Muscle of back (tissue), 11 donors: ENCODE measurements around the gene FBXW8. TPM values are rescaled to one million over a fixed set of nuclear protein-coding genes. Genes with fewer than 3 reads are reported as not detected.

Experiments
- DNase-seq, 3 donors: peaks; one replicate each; pipeline versions ENCODE4 v3.0.0 to v3.0.0-alpha.2; 2013
- polyA plus RNA-seq, 10 donors: library from polyadenylated mRNA; unstranded; fragments of 120-200 nt; gene quantifications; one replicate each; pipeline ENCODE4 v1.2.1, GENCODE V29; 2013; ENCODE audit not compliant: insufficient read length in 10 of 10

Gene FBXW8
- polyA plus RNA-seq, 10 donors, result 10.4 to 16.9 (median 14.1) TPM

GRCh38 chr12:116882742-116883141 is 28.0 kb upstream of the FBXW8 start:
- peak in 2 of 3 donors; percentile 53 to 65 for DNase-seq

- DNase-seq, result no peak
Observed at GRCh38 chr12:116884871-116885270, 25.9 kb upstream of the FBXW8 start.

GRCh38 chr12:116885491-116885890 is 25.3 kb upstream of the FBXW8 start:
- peak in 1 of 3 donors; percentile 23 for DNase-seq

- peak in 1 of 3 donors; percentile 17 for DNase-seq
Observed at GRCh38 chr12:116887244-116887643, 23.5 kb upstream of the FBXW8 start.

- DNase-seq, result no peak
Observed at GRCh38 chr12:116887897-116888296, 22.9 kb upstream of the FBXW8 start.

- DNase-seq, result no peak
Observed at GRCh38 chr12:116890330-116890729, 20.4 kb upstream of the FBXW8 start.

GRCh38 chr12:116891019-116891418 is 19.7 kb upstream of the FBXW8 start:
- DNase-seq, result no peak

- DNase-seq, result no peak
Observed at GRCh38 chr12:116892349-116893140, 18.2 kb upstream of the FBXW8 start.

GRCh38 chr12:116894913-116895312 is 15.8 kb upstream of the FBXW8 start:
- DNase-seq, result no peak

- no peak for DNase-seq
Observed at GRCh38 chr12:116896411-116896924, 14.3 kb upstream of the FBXW8 start.

GRCh38 chr12:116897476-116897875 is 13.3 kb upstream of the FBXW8 start:
- no peak for DNase-seq

GRCh38 chr12:116898669-116899068 is 12.1 kb upstream of the FBXW8 start:
- DNase-seq, result no peak

GRCh38 chr12:116901612-116902011 is 9.1 kb upstream of the FBXW8 start:
- DNase-seq, result no peak

GRCh38 chr12:116903818-116904217 is 6.9 kb upstream of the FBXW8 start:
- DNase-seq, result no peak

GRCh38 chr12:116906285-116906684 is 4.5 kb upstream of the FBXW8 start:
- no peak for DNase-seq

GRCh38 chr12:116910280-116910644 is 488 bp upstream of the FBXW8 start:
- no peak for DNase-seq

GRCh38 chr12:116915326-116915725 is 4.6 kb downstream of the FBXW8 start:
- DNase-seq, result no peak

GRCh38 chr12:116916122-116916521 is 5.4 kb downstream of the FBXW8 start:
- no peak for DNase-seq

GRCh38 chr12:116916714-116917114 is 6.0 kb downstream of the FBXW8 start:
- DNase-seq, result no peak

GRCh38 chr12:116918464-116918863 is 7.7 kb downstream of the FBXW8 start:
- no peak for DNase-seq

- DNase-seq, result no peak
Observed at GRCh38 chr12:116919247-116919661, 8.5 kb downstream of the FBXW8 start.

GRCh38 chr12:116919706-116920485 is 9.1 kb downstream of the FBXW8 start:
- no peak for DNase-seq

GRCh38 chr12:116920939-116921338 is 10.2 kb downstream of the FBXW8 start:
- no peak for DNase-seq
